GM21576 (cell line): ENCODE results near the gene P2RX3.

Experiments
- ATAC-seq: cut with Tn5 transposase; IDR thresholded peaks from one replicate; pipeline ENCODE4 v1.9.1; 2021; ENCODE audit warnings: mild to moderate bottlenecking, moderate library complexity; ENCODE audit not compliant: unreplicated experiment

The P2RX3 gene

DNA sequence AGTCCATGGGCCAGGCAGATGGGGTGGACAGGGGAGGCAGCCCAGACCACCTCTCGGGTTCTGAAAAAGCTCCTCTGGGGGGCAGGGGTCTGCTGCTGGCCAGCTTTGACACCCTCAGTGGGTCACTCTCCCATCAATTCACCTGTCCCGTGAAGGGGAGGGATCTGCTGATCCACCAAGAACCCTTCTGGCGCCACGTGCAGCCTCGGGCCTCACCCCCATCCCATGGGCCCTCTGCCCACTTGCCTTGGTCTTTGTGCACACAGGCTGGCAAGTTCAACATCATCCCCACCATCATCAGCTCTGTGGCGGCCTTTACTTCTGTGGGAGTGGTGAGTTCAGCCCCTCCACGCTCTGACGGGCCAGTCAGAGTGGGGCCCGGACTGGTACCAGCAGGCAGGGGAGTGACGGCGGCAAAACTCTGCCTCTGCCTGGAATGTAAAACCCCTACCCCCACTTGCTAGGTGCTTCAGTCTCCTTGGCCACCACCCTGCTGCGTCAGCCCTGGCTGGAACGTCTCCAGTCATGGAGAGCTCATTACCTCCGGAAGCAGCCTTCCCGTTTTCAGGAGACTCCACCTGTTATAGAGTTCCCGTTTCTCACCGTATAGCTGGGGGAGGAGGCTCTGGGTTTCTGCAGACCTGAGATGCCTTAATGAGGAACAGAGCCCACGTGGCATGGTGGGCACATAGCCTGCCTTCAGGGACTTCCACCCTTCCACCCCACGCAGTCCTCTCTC lies 30.1 kb downstream of the P2RX3 start:
- ATAC-seq, result no peak

DNA sequence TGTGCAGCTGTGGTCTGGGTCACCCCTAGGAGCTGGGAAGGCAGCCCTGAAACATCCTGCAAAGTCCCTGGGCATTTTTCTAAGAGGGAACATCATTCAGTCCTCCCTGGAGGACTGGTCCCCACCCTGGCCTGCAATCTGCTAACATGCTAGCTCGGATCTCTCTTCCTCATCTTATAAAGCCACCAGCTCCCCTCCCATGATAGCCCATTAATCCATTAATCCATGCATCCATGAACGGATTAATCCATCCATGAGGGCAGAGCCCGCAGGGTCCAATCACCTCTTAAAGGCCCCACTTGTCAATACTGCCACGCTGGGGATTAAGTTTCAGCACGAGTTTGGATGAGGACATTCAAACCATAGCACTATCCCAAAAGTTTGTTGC lies 30.7 kb downstream of the P2RX3 start:
- ATAC-seq, result no peak

DNA sequence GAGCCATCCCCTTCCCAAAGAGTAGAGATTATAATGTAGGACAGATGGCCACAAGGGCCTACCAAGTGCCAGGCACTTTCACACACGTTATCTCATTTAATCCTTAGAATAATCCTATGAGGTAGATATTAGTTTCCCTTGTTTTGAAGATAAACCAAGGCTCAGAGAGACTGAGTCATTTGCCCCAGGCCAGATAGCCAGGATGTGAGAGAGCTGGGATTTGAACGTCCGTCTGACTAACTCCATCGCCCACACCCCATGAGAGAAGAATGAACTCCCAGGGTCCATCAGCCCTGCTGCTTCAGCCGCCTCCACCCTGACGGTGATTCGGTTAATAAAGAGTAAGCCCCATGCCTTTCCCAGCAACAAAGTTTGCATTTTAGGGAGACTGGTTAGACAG lies 32.1 kb downstream of the P2RX3 start:
- ATAC-seq, result no peak

DNA sequence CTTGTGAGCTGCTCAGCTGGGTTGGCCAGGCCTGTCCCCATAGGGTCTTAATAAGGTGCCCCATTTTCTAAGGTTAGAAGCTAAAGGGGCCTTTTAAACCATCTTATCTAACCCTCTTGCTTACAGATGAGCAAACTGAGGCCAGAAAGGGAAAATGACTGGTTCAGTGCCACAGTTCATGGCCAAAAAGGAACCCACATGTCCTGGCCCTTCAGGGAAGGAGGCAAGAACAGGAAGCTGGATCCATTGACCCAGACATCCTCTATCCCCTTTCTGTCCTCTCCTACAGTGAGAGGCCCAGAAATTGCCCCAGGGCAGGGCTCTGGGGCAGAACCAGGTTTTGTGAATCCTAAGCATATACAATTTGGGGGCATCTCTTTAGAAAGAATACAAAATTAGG lies 32.8 kb downstream of the P2RX3 start:
- ATAC-seq, result no peak

DNA sequence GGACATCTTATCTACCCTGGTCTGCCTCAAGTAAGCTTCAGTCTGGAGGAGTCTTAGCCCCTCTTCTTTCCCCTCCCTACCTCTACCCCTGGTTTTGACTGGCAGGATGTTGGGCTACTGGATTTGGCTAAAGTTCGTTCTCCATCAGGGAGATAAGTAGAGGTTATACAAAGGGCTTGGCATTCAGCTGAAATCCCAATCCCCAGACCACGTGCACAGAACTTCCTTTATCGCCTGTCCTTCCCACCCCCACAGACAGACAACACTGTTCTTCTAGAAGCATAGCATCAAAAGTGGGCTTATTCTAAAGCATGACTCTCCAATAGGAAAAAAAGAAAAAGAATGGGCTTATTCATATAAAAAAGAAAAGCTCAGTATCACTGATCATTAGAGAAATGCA lies 35.0 kb downstream of the P2RX3 start:
- no peak for ATAC-seq

DNA sequence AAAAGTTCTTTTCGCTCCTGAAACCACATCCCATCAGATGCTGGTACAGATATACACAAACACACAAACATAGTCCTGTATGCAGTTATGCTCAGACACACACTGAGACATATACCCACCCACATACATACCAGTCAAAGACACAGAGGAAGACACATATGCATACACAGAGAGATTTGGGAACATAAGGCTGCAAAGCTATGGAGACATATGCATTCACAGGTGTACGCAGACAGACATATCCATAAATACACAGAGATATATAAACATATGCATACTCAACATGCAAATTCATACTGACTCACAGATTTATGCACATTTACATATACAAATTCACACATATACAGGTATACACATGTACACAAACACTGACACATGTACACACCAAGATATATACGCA lies 36.8 kb downstream of the P2RX3 start:
- no peak for ATAC-seq

DNA sequence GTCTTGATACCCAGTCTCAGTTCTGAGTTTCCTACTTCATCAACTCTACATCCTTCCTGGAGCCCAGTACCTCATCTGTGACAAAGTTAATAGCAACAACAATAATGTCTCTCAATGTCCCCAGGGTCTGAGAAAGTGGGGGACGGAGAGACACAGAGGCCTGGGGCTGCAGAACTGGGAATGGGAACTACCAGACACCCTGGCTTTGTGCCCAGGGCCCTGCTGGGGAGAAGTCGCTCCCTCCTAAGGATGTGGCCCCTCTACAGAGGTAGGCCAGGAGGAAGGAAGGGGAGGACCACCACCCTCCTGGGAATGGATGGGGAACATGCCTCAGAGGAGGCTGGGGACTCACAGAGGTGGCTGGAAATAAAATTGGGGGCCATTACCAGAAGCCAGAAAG lies 37.3 kb downstream of the P2RX3 start:
- ATAC-seq, result no peak

DNA sequence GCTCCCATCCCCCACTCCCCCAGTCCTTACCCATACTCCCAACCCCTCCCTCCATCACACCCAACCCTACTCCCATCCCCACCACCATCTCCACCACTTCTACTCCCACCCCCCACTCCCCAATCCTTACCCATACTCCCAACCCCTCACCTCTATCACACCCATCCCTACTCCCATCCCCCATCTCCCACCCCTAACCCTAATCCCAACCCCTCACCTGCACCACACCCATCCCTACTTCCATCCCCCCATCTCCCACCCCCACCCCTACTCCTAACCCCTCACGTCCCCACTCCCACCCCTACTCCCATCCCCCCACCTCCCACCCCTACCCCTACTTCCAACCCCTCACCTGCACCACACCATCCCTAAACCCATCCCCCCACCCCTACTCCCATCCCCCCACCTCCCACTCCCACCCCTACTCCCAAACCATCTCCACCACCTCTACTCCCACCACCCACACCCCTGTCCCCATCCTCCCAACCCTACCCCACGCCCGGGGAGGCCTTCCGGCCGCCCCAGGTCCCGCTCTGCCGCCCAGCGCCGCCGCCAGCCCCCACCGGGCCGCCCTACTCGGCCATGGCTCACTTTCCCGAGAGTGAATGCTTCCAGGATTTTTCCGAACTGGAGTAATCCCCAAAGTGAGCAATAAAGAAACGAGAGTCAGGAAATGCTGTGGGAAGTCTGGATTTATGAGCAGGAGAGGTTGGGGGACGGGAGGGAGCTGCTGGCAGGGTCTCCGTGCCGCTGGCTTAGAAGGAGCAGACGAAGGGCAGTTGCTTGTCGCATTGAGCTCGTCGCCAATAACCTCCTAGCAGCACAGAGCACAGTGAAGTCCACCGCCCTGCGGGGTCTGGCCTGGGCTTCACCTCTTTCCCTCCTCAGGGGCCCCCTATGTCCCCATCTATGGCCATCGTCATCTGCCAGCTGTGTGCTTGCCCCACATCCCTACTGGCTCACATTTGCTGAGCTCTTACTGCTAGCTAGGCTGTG lies 38.2 kb downstream of the P2RX3 start:
- ATAC-seq, result no peak

DNA sequence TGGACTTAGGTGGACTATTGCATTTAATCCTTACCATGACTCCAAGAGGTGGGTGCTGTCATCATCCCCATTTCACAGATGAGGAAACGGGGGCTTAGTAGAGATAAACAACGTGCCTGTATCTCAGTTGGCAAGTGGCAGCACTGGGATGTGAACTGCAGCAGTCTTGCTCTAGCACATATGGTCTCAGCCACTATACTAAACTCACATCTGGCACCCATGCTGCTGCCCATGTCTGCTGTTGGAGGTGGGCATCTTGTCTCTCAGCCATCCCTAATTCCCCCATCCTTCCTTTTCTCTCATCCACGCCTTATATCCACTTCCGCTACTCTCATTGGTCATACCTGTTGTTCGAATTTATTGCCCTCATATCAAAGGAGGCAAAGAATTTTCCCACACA lies 39.0 kb downstream of the P2RX3 start:
- ATAC-seq, result no peak

DNA sequence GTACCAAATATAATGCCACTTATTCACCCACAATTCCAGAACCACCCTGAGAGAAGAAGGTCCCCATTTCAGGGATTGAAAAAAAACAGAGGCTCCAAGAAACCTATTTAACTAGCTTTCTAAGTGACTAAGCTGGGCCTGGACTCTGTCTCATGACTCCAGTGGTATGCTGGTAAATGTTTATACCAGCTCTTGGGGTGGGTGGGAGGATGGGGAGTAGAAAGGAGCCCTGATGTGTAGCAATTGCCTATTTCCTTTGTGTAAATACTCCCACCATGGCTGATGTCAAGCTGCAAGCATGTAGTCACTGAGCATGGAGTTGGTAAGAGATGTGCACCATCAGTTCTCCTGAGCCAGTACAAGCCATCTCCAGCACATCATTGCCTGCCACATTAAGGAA lies 40.0 kb downstream of the P2RX3 start:
- no peak for ATAC-seq

DNA sequence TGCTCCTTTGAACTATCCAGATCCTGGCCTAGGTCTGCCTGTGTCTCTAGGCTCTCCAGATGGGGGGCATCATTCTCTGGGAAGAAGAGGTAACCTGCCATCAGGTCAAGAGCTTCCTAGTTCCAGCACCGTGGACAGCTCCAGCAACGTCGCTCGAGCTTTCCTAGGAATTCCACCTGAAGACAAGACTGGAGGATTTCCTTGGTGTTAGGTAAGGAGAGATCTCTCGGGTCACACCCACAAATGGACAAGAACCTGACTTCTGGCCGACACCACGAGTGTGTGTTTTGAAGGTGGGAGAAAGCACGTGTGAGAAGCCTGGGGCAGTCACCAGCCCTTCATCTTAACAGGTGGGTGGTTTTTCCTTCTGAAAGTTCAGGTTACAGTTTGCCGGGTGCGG lies 41.6 kb downstream of the P2RX3 start:
- no peak for ATAC-seq

DNA sequence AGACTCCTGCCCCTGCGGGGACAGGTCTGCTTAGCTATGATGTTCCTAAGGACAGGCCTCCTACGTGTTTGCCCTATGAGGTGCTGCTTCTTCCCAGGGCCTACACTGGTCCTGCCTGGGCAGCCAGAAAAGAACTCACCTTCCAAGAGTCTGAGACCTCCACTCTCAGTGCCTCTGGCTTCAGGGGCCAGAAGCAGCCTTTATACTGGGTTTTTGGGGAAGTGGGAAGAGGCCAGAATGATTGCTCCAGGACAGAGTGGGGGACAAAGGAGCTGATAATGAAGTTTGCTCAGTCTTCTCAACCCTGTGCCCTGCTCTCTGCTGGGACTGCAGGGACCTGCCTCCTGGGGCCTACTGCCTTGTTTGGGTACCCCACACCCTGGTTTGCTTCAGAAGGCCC lies 42.8 kb downstream of the P2RX3 start, which contains the start of gene PRG3:
PRG3 (minus strand) TSS at position 176 of the 400 bp plus-strand sequence. CDS start 442 bp downstream, outside the sequence.
- ATAC-seq, result no peak

DNA sequence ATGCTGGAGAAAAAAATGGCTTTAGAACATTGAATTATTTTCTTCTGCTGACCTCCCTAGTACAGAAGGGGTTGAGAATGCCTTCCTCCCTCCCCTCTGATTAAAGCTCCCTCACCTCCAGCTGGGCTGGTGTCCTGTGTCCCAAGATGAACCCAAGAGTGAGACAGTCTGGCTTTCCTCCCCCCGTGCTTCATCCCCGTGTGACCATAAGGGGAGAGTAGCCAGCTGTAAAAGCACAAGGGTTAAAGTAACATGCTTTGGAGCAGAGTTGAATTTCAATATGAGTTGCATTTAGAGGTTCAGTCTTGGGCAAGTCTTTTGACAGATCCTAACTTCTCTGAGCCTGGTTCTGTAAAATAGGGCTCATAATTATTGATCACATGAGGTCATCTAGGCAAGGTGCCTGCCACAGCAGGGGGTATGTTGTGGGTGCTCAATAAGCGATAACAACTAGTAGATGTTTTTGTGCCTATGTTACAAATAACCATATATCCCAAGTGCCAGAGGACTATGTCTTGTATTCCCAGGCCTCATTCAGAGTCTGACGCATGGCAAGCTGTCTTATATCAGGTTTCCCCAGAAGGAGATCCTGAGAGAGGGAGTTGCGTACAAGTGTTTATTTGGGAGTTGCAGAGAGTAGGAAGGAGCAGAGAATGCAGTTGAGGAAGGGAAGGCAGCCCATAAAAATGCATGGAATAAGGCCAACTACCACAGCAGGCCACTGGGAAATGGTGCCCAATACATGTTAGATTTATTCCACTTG lies 48.2 kb downstream of the P2RX3 start:
- ATAC-seq, result no peak

DNA sequence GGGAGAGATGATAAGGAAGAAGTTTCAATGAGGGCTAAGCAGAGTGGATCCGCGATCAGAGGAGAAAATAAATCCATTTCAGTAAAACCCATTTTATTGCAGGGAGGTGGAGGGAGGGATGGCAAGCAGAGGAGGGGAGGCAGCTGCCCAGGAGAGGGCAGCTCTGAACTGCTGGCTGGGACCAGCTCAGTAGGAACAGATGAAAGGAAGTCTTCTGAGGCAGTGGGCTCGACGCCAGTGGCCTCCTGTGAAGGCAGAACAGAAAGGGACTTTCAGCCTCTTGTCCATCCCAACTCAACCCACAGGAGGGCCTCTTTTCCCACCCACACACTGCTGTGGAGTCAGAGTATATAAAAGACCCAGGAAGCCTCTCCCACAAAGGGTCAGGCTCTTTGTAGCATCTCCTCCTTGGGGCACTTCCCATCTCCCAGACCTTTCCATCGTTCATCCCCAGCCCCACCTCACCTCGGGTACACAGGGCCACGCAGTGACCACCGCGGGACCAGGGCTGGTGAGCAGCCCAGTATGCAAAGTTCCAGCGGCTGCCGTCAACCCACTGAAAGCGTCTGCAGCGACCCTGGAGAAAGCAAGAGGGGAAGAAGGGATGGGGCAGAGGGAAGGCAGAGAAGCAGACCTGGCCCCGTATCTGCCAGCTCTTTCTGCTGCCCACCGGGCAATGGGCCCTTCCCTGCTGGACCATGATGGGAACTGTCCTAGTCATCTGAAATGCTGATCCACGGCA lies 49.3 kb downstream of the P2RX3 start:
- ATAC-seq, result no peak

DNA sequence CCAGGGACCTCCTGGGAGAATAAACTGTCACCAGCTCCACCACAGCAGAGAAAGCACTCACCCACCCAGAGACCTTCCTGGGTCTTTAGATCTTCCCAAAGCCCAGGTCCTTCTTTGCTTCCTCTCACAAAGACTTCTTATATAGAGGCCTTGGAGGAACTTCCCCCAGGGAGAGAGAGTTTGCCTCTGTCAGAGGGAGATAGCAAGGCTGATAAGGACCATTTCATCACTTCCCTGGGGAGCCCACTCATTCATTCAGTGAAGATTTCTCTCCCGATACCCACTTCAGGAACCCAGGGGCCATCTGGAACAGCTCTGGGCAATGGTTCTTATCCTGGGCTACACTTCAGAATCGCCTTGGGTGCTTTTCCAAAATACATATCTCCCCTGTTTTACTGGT lies 52.4 kb downstream of the P2RX3 start, which contains the start of gene PRG2:
PRG2 (minus strand) TSS at position 116 of the 400 bp plus-strand sequence. CDS start 706 bp downstream, outside the sequence.
- no peak for ATAC-seq

DNA sequence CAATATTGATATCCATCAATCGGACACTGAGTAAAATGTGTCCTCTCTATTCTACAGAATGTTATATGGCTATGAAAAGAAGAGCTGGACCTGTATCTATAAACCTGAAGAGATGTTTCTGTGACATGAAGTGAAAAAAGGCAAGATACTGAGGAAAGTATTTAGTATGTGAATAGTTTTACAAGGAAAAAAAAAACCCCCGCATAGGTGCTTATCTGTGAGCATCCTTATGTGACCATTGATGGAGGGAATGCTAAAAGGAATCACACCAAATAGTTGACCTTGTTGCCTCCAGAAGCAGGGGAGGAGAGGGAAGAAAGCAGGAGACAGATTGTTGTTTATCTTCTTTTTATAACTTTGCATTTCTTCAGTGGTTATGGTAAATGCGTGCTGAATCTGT lies 53.0 kb downstream of the P2RX3 start:
- ATAC-seq, result no peak

DNA sequence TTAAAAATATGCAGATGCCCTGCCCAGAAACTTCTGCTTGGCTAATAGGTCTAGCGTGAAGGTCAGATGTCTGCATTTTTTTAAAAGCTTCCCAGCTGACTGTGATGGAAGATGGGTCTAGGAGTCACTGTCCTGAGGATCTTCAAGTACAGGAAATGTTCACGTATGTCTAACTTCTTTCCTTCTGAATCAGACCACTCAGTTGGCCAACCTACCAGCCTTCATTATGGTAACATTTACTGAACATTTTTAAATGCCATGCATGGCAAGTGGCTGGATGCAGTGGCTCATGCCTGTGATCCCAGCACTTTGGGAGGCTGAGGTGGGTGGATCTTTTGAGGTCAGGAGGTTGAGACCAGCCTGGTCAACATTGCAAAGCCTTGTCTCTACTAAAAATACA lies 53.4 kb downstream of the P2RX3 start:
- ATAC-seq, result no peak

DNA sequence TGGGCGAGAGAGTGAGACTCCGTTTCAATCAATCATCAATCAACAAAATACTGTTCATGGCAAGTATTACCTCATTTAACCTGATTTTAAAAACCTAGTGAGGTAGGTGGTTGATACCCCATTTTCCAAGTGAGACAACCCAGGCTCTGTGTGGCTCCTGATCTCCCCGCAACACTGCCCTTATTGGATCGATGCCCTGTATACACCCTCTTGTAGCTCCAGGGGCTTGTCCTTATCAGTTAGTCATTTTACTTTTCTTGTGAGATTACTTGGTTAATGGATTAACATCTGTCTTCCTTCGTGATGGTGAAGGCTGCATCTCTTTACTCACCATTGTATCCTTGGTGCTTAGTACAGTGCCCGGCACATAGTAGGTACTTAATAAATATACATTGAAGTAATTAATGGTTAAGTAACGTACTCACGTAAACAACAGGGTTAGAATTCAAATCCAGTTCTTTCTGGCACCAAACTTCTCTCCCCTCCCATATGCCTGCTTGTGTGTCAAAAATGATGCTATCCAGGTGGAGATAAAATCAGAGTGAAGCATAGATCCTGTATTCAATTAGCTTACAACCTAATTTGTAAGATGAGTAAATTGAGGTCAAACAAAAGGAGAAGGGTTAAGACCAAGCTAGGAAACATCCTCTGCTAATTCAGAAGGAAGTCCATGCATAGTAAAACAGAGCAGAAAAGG lies 54.1 kb downstream of the P2RX3 start:
- no peak for ATAC-seq

DNA sequence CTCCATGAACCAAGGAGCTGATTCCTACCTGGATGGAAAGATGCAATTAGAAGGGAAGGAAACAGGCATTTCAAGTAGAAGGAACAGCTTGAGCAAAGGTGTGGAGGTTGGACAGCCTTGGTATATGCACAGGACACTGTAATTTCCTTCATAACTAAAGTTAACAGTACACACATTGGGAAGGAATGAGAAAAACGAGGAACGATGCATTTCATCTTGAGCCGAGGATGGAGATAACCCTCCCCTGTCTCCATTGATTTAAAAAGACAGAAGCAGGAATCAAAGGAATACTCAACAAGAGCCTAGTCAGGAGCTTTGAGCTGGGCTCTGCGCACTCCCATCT lies 54.6 kb downstream of the P2RX3 start:
- ATAC-seq, result no peak
